Posterior vena cava (tissue), 2 donors: ENCODE results near the gene RASSF8. TPM values are rescaled to one million over a fixed set of nuclear protein-coding genes. Genes with fewer than 3 reads are reported as not detected.

Experiments
- DNase-seq: peaks from one replicate; pipeline ENCODE4 v3.0.0-alpha.2; 2020; ENCODE audit warnings: low spot score
- intact Hi-C, 2 donors: fragments of 100-400 bp; cut with DNase I; formaldehyde crosslinking; loops; one replicate each; pipeline versions ENCODE4 v1.14.1 to v1.14.2; 2022 to 2023
- total RNA-seq, 2 donors: library from RNA; stranded (reverse); fragmentation: NEBNext Ultra II Directional; extraction: Animal tissue kit (Norgen Biotek cat#: 25700); gene quantifications; one replicate each; pipeline ENCODE4 v1.2.1, GENCODE V29; 2021
- donor health status: DM: yes; HTN: yes; CAD: no.
- donor health status: DM: yes; HTN: yes; CAD: no.

Gene RASSF8
- total RNA-seq, 2 donors from 2014 or later, result 74.5 to 113 TPM

GRCh38 chr12:26086936-26087335 is 128.5 kb downstream of the RASSF8 start:
- intact Hi-C loops, result no loop called here
- no peak for DNase-seq

GRCh38 chr12:26088998-26089397 is 130.5 kb downstream of the RASSF8 start:
- intact Hi-C loops, result no loop called here
- DNase-seq, result no peak

DNA sequence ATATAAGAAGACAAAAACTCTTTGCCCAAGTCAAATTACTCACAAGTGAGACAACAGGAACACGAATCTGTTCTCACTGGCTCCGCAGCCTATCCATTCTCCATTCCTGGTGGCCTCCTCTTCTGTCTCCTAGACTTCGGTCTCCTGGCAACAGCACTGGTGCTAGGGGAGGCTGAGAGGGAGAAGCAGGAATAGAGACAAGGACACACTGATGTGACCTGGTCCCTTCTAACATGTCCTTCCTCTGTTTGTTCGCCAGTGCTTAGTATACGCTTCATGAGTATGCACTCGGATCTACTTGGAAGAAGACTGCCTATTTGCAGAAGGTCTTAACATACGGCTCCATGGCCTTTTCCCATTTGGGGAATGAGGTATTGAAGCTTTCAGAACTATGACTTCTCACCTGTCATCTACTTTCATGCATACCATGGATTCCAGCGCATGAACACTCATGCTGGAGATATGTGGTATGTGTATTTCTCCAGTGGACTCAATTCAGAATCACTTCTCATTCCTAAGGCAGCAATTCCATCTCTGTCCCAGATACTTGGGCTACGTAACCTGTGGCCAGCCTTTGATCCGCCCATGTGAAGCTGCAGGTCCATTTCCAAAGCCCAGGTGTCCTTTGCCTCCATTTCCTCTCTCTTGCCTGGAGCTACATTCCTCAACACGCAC is 132.5 kb downstream of the RASSF8 start:
- intact Hi-C loops, result loop anchor here in 1 of 2 donors (10.0 kb wide), 1 partner anchor 564 kb away; no protein-coding TSS in a partner anchor
- no peak for DNase-seq

DNA sequence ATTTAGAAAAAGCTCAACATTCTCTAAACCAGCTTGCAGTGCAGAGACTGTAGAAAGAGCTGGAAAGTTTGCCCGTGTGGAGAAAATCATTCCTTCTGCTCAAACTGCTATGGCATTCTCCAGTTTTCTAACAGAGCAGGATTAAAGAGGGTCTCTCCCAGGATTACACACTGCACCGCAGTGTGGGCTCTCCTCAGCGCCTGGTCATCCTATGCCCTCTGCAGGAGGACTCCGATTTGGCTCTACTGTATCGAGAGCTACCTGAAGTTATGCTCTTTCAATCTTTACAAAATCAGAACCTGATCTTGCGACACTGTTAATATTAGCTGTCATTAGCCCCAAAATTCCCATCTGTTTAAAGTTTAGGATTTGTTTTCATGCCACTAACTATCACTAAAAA is 133.3 kb downstream of the RASSF8 start:
- intact Hi-C loops, result loop anchor here in 1 of 2 donors (10.0 kb wide), 1 partner anchor 563 kb away; no protein-coding TSS in a partner anchor
- no peak for DNase-seq

DNA sequence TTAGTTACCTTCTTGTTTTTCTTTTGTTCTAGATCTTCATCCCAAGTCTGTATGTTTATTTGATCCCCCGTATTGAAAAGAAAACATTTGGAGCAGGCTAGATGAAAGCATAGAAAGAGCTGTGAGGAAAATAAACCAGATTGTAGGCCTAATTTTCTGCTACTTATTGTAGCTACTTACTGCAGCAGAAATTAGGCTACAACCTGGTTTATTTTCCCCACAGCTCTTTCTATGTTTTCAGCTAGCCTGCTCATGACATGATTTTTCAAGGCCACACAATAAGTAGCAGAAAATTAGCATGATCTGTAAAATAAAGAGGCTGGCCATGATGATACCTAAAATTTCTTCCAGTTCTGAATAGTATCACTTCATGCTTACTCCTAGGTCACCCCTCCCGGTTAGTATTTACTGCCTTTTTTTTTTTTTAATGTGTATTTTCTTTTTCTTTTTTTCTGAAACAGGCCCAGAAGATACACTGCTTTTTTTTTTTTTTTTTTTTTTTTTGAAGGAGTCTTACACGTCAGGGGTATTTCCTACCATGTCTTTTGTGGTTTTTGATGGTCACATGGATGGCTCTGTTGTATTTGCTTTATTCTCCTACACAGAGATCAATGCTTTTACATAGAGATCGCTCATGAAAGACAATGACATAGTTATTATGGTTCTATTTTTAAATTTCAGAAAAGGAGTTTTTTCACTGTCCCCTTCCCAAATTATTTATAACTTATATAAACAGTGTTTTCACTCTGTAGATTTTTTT is 134.0 kb downstream of the RASSF8 start:
- no peak for DNase-seq
- intact Hi-C loops, result loop anchor here in 1 of 2 donors (10.0 kb wide), 1 partner anchor 562 kb away; no protein-coding TSS in a partner anchor

DNA sequence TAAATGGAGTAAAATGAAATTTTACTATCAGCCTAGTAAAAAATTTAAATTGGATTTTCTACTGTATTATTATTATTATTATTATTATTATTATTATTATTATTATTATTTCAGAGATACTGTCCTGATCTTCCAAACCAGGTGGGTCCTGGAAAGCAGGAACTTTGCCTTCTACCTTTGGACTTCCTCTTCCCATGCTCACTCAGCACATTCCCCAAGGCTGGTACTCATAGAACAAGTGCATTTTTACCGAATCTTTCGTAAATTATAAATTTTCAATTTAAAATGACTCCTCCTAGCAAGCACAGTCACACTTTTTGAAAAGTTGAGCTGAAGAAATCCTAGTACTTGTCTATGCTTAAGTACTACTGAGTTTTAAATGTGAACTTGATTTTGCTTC is 136.7 kb downstream of the RASSF8 start:
- DNase-seq, result no peak
- intact Hi-C loops, result loop anchor here in 1 of 2 donors (10.0 kb wide), 1 partner anchor 560 kb away; no protein-coding TSS in a partner anchor

DNA sequence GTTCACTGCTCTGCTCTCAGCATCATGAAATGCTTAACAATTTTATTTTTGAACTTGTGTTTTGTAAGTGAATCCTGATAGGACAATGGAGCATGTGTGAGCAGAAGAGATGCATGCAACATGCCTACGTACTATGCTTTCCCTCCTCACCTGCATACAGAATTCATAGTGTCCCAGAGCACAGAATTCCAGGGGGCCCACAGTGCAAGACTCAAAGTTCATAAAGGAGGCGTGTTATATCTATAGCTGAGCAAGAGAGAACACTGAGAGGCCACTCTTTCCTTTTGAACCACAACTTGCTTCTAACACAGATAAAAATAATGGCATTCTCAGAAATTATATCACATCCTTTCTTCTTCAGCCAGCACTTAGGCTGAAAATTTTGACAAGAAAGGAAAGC is 137.6 kb downstream of the RASSF8 start:
- no peak for DNase-seq
- intact Hi-C loops, result loop anchor here in 1 of 2 donors (10.0 kb wide), 1 partner anchor 559 kb away; no protein-coding TSS in a partner anchor

GRCh38 chr12:26097046-26097878 is 138.8 kb downstream of the RASSF8 start:
- peak; percentile 88 for DNase-seq
- intact Hi-C loops, result loop anchor here in 1 of 2 donors (10.0 kb wide), 1 partner anchor 558 kb away; no protein-coding TSS in a partner anchor

GRCh38 chr12:26100666-26101349 is 142.3 kb downstream of the RASSF8 start:
- no peak for DNase-seq
- intact Hi-C loops, result no loop called here

DNA sequence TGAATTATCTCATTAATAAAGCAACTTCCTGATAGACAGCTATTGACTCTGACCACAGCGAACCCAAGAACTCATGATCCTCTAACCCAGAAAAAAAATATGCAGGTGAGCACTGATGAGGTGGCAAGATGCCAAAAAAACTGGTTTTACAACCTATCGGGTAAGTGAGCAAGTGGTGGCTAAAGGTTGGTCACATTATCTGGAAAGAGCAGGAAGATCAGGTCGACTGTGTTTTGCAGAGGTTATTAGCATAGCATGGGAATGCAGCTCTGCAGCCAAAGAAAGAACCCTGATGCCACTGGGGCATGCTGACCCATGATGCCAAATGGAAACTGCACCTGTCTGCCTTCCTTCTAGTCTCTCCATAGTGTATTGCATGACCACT is 142.9 kb downstream of the RASSF8 start:
- intact Hi-C loops, result no loop called here
- no peak for DNase-seq

DNA sequence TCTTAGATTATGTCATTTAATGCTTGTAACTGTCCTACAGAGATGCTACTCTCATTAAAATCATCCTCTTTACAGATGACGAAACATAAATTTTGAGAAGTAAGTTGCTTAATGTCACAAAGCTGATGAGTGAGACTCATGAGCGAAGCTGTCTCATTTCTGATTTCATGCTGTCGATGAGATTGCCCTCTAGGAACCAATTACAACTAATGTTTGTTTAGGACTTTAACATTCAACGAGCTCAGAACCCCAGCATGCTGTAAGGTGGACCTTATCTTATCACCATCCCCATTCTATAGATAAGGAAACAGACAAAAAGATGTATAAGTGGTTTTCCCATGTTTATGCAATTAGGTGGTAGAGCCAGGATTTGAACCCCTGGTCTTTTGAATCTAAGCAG is 143.3 kb downstream of the RASSF8 start:
- intact Hi-C loops, result no loop called here

DNA sequence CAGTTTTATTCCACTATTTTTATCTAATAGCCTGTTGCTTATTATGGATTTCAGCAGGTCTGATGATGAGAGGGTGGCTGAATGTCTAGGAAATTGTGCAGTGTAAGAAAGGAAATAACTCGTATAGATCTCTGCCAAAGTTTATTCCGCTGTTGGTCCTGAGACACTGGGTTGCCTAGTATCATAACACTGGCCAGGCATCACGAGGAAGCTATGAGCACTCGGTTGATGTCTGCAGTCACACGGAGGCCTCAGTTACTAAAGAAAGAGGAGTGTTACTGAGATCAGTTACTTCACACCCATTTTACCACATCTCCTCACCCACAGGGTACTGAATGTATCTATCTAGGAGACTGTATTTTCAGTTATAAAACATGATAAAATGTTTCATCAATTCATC is 144.5 kb downstream of the RASSF8 start:
- DNase-seq, result no peak
- intact Hi-C loops, result no loop called here

More for the DNA sequence above, 143.3 kb downstream of the RASSF8 start:
- DNase-seq, result no peak

- intact Hi-C loops, result no loop called here
Observed at GRCh38 chr12:26106347-26106746, 147.9 kb downstream of the RASSF8 start.

DNA sequence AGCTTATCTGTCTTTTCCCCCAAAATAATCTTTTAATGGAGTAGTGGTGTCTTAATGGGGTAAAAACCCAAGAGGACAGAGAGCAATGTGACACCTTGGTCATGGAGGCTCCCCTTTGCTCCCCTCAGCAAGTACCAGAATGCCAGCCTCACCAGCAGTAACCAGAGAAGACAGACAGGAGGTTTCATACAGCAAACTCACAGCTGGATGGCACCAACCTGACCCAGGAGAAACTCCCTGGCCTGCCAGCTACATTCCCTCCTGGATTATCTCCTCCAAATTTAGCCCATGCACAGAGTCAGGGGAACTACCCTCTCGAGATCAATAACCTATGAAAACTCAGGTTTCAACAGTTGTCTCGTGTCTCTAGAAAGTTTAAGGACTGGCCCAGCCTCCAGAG is 150.4 kb downstream of the RASSF8 start:
- intact Hi-C loops, result no loop called here
- no peak for DNase-seq

More at GRCh38 chr12:26106347-26106746, 147.9 kb downstream of the RASSF8 start:
- DNase-seq, result no peak

DNA sequence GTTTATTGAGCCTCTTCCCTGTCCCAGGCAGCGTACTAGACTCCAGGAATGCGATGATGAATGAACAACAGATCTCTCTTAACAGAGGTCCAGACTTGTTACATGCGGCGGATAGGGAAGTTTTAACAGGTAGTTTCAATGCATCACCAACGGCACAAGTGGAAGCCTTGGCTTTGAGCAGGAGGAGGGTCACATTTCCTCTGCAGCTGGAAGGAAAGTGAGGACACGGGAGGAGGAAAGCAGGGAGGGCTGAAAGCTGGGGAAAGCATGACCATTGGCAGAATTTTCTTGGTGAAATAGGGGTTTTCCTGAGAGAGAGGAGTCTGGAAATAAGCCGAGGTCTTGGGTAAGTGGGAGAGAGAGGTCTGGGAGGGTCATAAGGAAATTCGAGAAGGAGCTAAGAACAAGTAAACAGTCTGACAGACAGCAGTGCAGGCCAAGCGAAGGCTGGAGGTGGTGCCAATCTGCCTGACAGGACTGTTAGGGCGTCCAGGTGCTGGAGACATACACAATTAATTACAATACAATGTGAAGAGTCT is 150.9 kb downstream of the RASSF8 start:
- intact Hi-C loops, result no loop called here
- no peak for DNase-seq

- no peak for DNase-seq
- intact Hi-C loops, result no loop called here
Observed at GRCh38 chr12:26112232-26112631, 153.8 kb downstream of the RASSF8 start.

- intact Hi-C loops, result no loop called here
- no peak for DNase-seq
Observed at GRCh38 chr12:26112703-26113147, 154.2 kb downstream of the RASSF8 start.

DNA sequence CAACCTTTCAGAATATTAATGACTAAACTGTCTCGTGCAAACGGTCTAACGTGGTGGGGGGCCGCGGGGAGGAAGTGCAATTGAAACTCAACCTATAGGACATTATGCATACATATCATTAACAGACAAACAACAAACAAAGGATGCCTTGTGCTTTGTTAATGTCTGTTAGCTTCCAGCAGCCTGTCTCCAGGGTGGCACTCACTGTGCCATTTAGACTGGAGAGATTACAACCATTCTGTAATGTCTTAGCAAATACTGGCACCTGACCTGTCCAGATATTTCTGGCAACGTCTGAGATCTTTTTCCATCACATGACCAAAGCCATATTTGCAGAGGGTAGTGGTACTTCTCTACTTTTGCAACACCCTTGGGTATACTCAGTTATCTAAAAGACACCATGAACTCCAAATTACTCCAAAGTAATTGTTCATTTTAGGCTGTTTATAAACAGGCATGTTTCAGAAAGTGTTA is 154.7 kb downstream of the RASSF8 start:
- intact Hi-C loops, result no loop called here

More for the DNA sequence above, 154.7 kb downstream of the RASSF8 start:
- DNase-seq, result no peak
